Calu3 (cell line): Measurements from ENCODE around the gene IFT88. TPM values are rescaled to one million over a fixed set of nuclear protein-coding genes. Genes with fewer than 3 reads are reported as not detected.

Source experiments
- BruUV-seq: library from RNA; stranded (reverse); fragments of 400-500 nt; replicated peaks from 2 replicates; lab custom pipeline; 2021; lab: Mats Ljungman, UMichigan
- CTCF ChIA-PET: fragments of 300-600 bp; sonication (Branson Sonifier 250); formaldehyde crosslinking; loops from one replicate; lab custom pipeline; 2022; ENCODE audit warnings: antibody characterized with exemption; lab: Charles Lee
- DNase-seq: peaks from one replicate; pipeline ENCODE4 v3.0.0; 2022
- H3K27ac Mint-ChIP-seq: one replicate; pipeline ENCODE4 v1.8.0; 2022; ENCODE audit warnings: mixed read lengths; ENCODE audit not compliant: unreplicated experiment
- H3K27me3 Mint-ChIP-seq: one replicate; pipeline ENCODE4 v1.8.0; 2022; ENCODE audit warnings: mixed read lengths; ENCODE audit not compliant: unreplicated experiment
- H3K36me3 Mint-ChIP-seq: one replicate; pipeline ENCODE4 v1.8.0; 2022; ENCODE audit warnings: mild to moderate bottlenecking, moderate library complexity, mixed read lengths; ENCODE audit not compliant: insufficient read depth, unreplicated experiment
- H3K4me1 Mint-ChIP-seq: one replicate; pipeline ENCODE4 v1.8.0; 2022; ENCODE audit warnings: mild to moderate bottlenecking, low read depth, mixed read lengths; ENCODE audit not compliant: unreplicated experiment
- H3K4me3 Mint-ChIP-seq: one replicate; pipeline ENCODE4 v1.8.0; 2022; ENCODE audit warnings: mild to moderate bottlenecking, low read depth, moderate library complexity, mixed read lengths; ENCODE audit not compliant: unreplicated experiment
- H3K9me3 Mint-ChIP-seq: one replicate; pipeline ENCODE4 v1.8.0; 2022; ENCODE audit warnings: low read depth, mixed read lengths; ENCODE audit not compliant: unreplicated experiment
- intact Hi-C: fragments of 100-400 bp; cut with micrococcal nuclease; formaldehyde crosslinking; loops from one replicate; pipeline ENCODE4 v1.10.0; 2022; ENCODE audit not compliant: unreplicated experiment
- total RNA-seq: library from RNA; stranded (reverse); gene quantifications from 2 replicates; pipeline ENCODE4 v1.2.3, GENCODE V29; 2022
- TF ChIP-seq, protein P1 (sequence below): fragments of 200-600 bp; IDR thresholded peaks from one replicate; pipeline ENCODE4 v1.8.0; 2022; ENCODE audit warnings: antibody characterized with exemption; ENCODE audit not compliant: unreplicated experiment

IFT88 gene
- total RNA-seq, 1 experiment from 2014 or later: 13.6 TPM

- CTCF ChIA-PET: no interaction called here
These were observed 133.3 kb downstream of the IFT88 start for GRCh38 chr13:20700288-20700687.

DNA sequence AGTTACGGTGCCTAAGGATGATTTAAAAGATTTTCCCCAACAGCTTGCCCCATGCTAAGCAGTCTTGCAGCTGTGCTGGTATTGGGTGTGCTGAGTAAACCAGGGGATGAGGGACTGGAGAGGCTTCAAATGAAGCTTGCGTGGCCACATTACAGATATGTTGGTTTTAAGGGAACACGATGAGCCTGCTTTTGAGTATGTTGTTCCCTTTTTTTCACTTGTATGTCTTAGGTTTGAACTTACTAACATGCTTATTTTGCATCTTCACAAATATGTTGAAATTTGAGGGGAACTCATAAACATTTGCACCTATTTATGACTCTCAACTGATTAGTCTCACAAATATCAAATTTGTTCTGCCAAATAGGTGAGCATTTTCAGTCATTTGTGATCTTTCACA is 134.5 kb downstream of the IFT88 start:
- H3K27me3 Mint-ChIP-seq: no peaks in the 10 kb centered on the region
- no peak for DNase-seq
- BruUV-seq: no TSS peak
- peaks cover 14% of the 10 kb centered on the region for H3K36me3 Mint-ChIP-seq
- H3K27ac Mint-ChIP-seq: no peak overlapping the region
- no peaks in the 10 kb centered on the region for H3K9me3 Mint-ChIP-seq
- TF ChIP-seq, protein P1, sequence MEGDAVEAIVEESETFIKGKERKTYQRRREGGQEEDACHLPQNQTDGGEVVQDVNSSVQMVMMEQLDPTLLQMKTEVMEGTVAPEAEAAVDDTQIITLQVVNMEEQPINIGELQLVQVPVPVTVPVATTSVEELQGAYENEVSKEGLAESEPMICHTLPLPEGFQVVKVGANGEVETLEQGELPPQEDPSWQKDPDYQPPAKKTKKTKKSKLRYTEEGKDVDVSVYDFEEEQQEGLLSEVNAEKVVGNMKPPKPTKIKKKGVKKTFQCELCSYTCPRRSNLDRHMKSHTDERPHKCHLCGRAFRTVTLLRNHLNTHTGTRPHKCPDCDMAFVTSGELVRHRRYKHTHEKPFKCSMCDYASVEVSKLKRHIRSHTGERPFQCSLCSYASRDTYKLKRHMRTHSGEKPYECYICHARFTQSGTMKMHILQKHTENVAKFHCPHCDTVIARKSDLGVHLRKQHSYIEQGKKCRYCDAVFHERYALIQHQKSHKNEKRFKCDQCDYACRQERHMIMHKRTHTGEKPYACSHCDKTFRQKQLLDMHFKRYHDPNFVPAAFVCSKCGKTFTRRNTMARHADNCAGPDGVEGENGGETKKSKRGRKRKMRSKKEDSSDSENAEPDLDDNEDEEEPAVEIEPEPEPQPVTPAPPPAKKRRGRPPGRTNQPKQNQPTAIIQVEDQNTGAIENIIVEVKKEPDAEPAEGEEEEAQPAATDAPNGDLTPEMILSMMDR: no peak
- intact Hi-C loops: no loop called here
- CTCF ChIA-PET: no interaction called here
- H3K4me3 Mint-ChIP-seq: no peak overlapping the region
- peaks cover 8% of the 10 kb centered on the region for H3K4me1 Mint-ChIP-seq

More at GRCh38 chr13:20700288-20700687, 133.3 kb downstream of the IFT88 start:
- BruUV-seq: no TSS peak
- H3K9me3 Mint-ChIP-seq: no peaks in the 10 kb centered on the region
- H3K27me3 Mint-ChIP-seq: no peaks in the 10 kb centered on the region
- no peak overlapping the region for H3K27ac Mint-ChIP-seq
- DNase-seq: no peak
- peaks cover 8% of the 10 kb centered on the region for H3K4me1 Mint-ChIP-seq
- peaks cover 14% of the 10 kb centered on the region for H3K36me3 Mint-ChIP-seq
- intact Hi-C loops: no loop called here
- TF ChIP-seq, protein P1: no peak
- no peak overlapping the region for H3K4me3 Mint-ChIP-seq

GRCh38 chr13:20702530-20702914 is 135.6 kb downstream of the IFT88 start:
- no TSS peak for BruUV-seq
- no peak for DNase-seq
- TF ChIP-seq, protein P1: no peak
- CTCF ChIA-PET: no interaction called here
- no peaks in the 10 kb centered on the region for H3K27me3 Mint-ChIP-seq
- intact Hi-C loops: no loop called here
- H3K4me3 Mint-ChIP-seq: peak overlapping the region; percentile 91
- H3K36me3 Mint-ChIP-seq: peaks cover 14% of the 10 kb centered on the region
- H3K4me1 Mint-ChIP-seq: peaks cover 8% of the 10 kb centered on the region
- no peak overlapping the region for H3K27ac Mint-ChIP-seq
- H3K9me3 Mint-ChIP-seq: no peaks in the 10 kb centered on the region

- H3K27me3 Mint-ChIP-seq: no peaks in the 10 kb centered on the region
These were observed 136.2 kb downstream of the IFT88 start, which contains the start of gene IL17D for GRCh38 chr13:20702915-20703779. IL17D (plus strand) TSS chr13:20703699; CDS start chr13:20704002, 303 bp downstream.

More at GRCh38 chr13:20702915-20703779, 136.2 kb downstream of the IFT88 start, which contains the start of gene IL17D:
- Mint-ChIP-seq H3K27ac (no peak within 1 kb of the TSS), H3K4me3 (peak within 1 kb of the TSS; percentile 91), H3K9me3 (no peaks in the 10 kb centered on the region), H3K36me3 (peaks cover 14% of the 10 kb centered on the region), H3K4me1 (peaks cover 8% of the 10 kb centered on the region)
- intact Hi-C loops: no loop called here
- DNase-seq: peak; percentile 25
- TF ChIP-seq, protein P1: no peak
- BruUV-seq: no TSS peak
- CTCF ChIA-PET: interaction anchor here (0.6 to 1.1 kb wide), 2 partner anchors 20 to 128 kb away, joined by 3 read pairs; no protein-coding TSS in a partner anchor
